IMR-90 (cell line): ENCODE measurements around the gene CENPV.

Source experiments
- BHLHE40 ChIP-seq: fragments of 150-350 bp; IDR thresholded peaks from 2 replicates; pipeline ENCODE4 v1.6.1; 2016; ENCODE audit warnings: mild to moderate bottlenecking, low read depth, low read length
- CEBPB ChIP-seq: IDR thresholded peaks from 2 replicates; pipeline ENCODE4 v1.6.1; 2012; ENCODE audit warnings: low read depth, low read length, improper control_type of control experiment
- CHD1 ChIP-seq: IDR thresholded peaks from 2 replicates; pipeline ENCODE4 v1.6.1; 2012; ENCODE audit warnings: low read depth, low read length, improper control_type of control experiment
- CTCF ChIP-seq: conservative IDR thresholded peaks from 2 replicates; pipeline ENCODE4 v1.5.1; 2012; ENCODE audit warnings: mild to moderate bottlenecking, low read depth, low read length, improper control_type of control experiment
- FOS ChIP-seq: fragments of 150-350 bp; IDR thresholded peaks from 2 replicates; pipeline ENCODE4 v1.6.1; 2016; ENCODE audit warnings: low read depth, low read length
- MAFK ChIP-seq: IDR thresholded peaks from 2 replicates; pipeline ENCODE4 v1.6.1; 2012; ENCODE audit warnings: low read depth, low read length, improper control_type of control experiment
- MAZ ChIP-seq: IDR thresholded peaks from 2 replicates; pipeline ENCODE4 v1.6.1; 2012; ENCODE audit warnings: low read depth, mild to moderate bottlenecking, low read length, improper control_type of control experiment, moderate library complexity, borderline replicate concordance
- POLR2A ChIP-seq: IDR thresholded peaks from 2 replicates; pipeline ENCODE4 v1.6.1; 2012; ENCODE audit warnings: mild to moderate bottlenecking, low read depth, low read length
- RFX5 ChIP-seq: IDR thresholded peaks from 2 replicates; pipeline ENCODE4 v1.8.0; 2012; ENCODE audit warnings: low read depth, mild to moderate bottlenecking, low read length, moderate library complexity
- SMC3 ChIP-seq: fragments of 150-350 bp; IDR thresholded peaks from 2 replicates; pipeline ENCODE4 v1.6.1; 2016; ENCODE audit warnings: low read depth, mild to moderate bottlenecking, antibody characterized with exemption, low read length, moderate library complexity
- USF2 ChIP-seq: fragments of 150-350 bp; IDR thresholded peaks from 2 replicates; pipeline ENCODE4 v1.6.1; 2017; ENCODE audit warnings: mild to moderate bottlenecking, antibody characterized with exemption, low read length, low read depth

DNA sequence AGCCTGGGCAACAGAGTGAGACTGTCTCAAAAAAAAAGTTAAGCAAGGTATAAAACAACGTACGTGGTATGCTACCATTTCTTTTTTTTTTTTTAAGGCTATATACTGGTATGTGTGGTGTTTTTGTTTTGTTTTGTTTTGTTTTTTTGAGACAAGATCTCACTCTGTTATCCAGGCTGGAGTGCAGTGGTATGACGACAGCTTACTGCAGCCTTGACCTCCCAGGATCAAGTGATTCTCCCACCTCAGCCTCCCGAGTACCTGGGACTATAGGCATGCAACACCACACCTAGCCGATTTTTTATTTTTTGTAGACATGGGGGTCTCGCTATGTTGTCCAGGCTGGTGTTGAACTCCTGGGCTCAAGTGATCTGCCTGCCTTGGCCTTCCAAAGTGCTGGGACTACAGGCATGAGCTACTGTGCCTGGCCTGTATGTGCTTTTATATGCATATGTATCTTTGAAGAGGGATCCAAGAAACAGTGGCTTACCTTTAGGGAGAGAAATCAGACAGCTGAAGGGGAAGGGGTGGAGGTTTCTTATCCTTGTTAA, 6.5 kb downstream of the CENPV start:
- no peak for TF ChIP-seq CTCF
- TF ChIP-seq MAZ, result no peak
- TF ChIP-seq USF2, result no peak
- no peak for TF ChIP-seq SMC3
- TF ChIP-seq RFX5, result no peak
- no peak for TF ChIP-seq FOS
- TF ChIP-seq MAFK, result no peak
- no peak for TF ChIP-seq POLR2A
- TF ChIP-seq CEBPB, result no peak
- no peak for TF ChIP-seq BHLHE40
- TF ChIP-seq CHD1, result no peak
